HFFc6 (cell line): ENCODE measurements around the gene NNT. TPM values are rescaled to one million over a fixed set of nuclear protein-coding genes. Genes with fewer than 3 reads are reported as not detected.

Source experiments
- DNase-seq: peaks from one replicate; pipeline ENCODE4 v3.0.0-alpha.2; 2018
- H3K27ac Mint-ChIP-seq: 2 replicates; pipeline ENCODE4 v1.8.0; 2020; ENCODE audit warnings: mild to moderate bottlenecking, mixed read lengths
- H3K27me3 Mint-ChIP-seq: 2 replicates; pipeline ENCODE4 v1.8.0; 2021; ENCODE audit warnings: mild to moderate bottlenecking, moderate library complexity, mixed read lengths; ENCODE audit not compliant: insufficient read depth
- H3K36me3 Mint-ChIP-seq: 2 replicates; pipeline ENCODE4 v1.8.0; 2021; ENCODE audit warnings: low read depth, mixed read lengths
- H3K4me1 Mint-ChIP-seq: 2 replicates; pipeline ENCODE4 v1.8.0; 2020; ENCODE audit warnings: low read depth, mixed read lengths
- H3K4me3 Mint-ChIP-seq: 2 replicates; pipeline ENCODE4 v1.8.0; 2020; ENCODE audit warnings: mild to moderate bottlenecking, moderate library complexity, mixed read lengths
- H3K9me3 Mint-ChIP-seq: 2 replicates; pipeline ENCODE4 v1.8.0; 2020; ENCODE audit warnings: mild to moderate bottlenecking, mixed read lengths
- CTCF ChIP-seq: fragments of 200-600 bp; sonication (generic); IDR thresholded peaks from 2 replicates; pipeline ENCODE4 v1.5.0; 2021; ENCODE audit warnings: antibody characterized with exemption, mild to moderate bottlenecking
- total RNA-seq, 6 experiments: library from RNA; stranded (reverse); fragmentation: NEBNext Ultra II Directional; extraction: Animal tissue kit (Norgen Biotek cat#: 25700); gene quantifications; 2 replicates in 1 of 6; 3 replicates in 5 of 6; pipeline ENCODE4 v1.2.3, GENCODE V29; 2021

NNT gene
- total RNA-seq, 6 experiments from 2014 or later = 52.9 to 64.0 (median 59.6) TPM

DNA sequence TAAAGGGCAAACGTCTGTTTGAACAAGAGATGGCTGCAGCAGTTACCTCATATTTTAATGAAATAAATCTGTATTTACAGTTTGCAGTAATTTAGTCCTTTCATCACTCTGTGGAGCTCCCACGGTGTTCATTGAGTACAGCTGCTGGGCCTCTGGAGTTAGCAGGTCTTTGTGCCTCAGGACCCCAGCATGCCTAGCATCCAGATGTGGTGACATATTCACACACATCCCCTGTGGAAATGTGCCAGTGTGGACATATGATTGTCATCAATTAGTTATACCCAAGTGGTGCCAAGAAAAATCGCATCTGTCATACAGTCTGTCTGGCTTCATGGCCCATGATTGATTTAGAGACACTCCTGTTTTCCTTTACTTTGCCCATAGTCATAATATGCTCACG, 77.3 kb downstream of the NNT start:
- no peak for TF ChIP-seq CTCF
- Mint-ChIP-seq H3K27ac (no peak overlapping the region), H3K9me3 (no peaks in the 10 kb centered on the region), H3K4me1 (peaks cover 7% of the 10 kb centered on the region; the same call in 1 of the 2 replicates), H3K4me3 (no peak overlapping the region), H3K36me3 (no peaks in the 10 kb centered on the region; the same call in 1 of the 2 replicates), H3K27me3 (no peaks in the 10 kb centered on the region)
- no peak for DNase-seq

GRCh38 chr5:43683884-43684471, 81.0 kb downstream of the NNT start:
- H3K4me3 Mint-ChIP-seq = no peak overlapping the region
- H3K4me1 Mint-ChIP-seq = peaks cover 25% of the 10 kb centered on the region
- no peaks in the 10 kb centered on the region for H3K9me3 Mint-ChIP-seq
- H3K36me3 Mint-ChIP-seq = no peaks in the 10 kb centered on the region; the same call in 1 of the 2 replicates
- H3K27ac Mint-ChIP-seq = no peak overlapping the region
- TF ChIP-seq CTCF = no peak
- no peak for DNase-seq
- no peaks in the 10 kb centered on the region for H3K27me3 Mint-ChIP-seq

GRCh38 chr5:43685252-43685950, 82.4 kb downstream of the NNT start:
- Mint-ChIP-seq H3K4me3 (no peak overlapping the region), H3K36me3 (peaks cover 10% of the 10 kb centered on the region), H3K27me3 (no peaks in the 10 kb centered on the region; the same call in 1 of the 2 replicates), H3K27ac (no peak overlapping the region), H3K4me1 (peaks cover 25% of the 10 kb centered on the region), H3K9me3 (no peaks in the 10 kb centered on the region)
- peak; percentile 9 for DNase-seq
- no peak for TF ChIP-seq CTCF

- Mint-ChIP-seq H3K27ac (no peak overlapping the region), H3K9me3 (no peaks in the 10 kb centered on the region), H3K36me3 (peaks cover 10% of the 10 kb centered on the region; the same call in 1 of the 2 replicates), H3K4me3 (no peak overlapping the region), H3K4me1 (peaks cover 25% of the 10 kb centered on the region), H3K27me3 (no peaks in the 10 kb centered on the region; the same call in 1 of the 2 replicates)
- no peak for TF ChIP-seq CTCF
- no peak for DNase-seq
Measured at GRCh38 chr5:43687275-43687674, 84.3 kb downstream of the NNT start.

GRCh38 chr5:43691275-43691674, 88.3 kb downstream of the NNT start:
- no peak for DNase-seq
- Mint-ChIP-seq H3K4me1 (peaks cover 14% of the 10 kb centered on the region), H3K27me3 (no peaks in the 10 kb centered on the region; the same call in 1 of the 2 replicates), H3K27ac (no peak overlapping the region), H3K9me3 (peaks cover 3% of the 10 kb centered on the region; the same call in 1 of the 2 replicates), H3K36me3 (peaks cover 32% of the 10 kb centered on the region), H3K4me3 (no peak overlapping the region)
- no peak for TF ChIP-seq CTCF
